GM23338 (cell line): ENCODE measurements around the gene CMIP. TPM values are rescaled to one million over a fixed set of nuclear protein-coding genes. Genes with fewer than 3 reads are reported as not detected.

Experiments
- ATAC-seq: fragments of 200-7000 bp; cut with Tn5 transposase; 3 replicates; pipeline ENCODE4 v1.9.1; 2020
- DNase-seq: peaks from one replicate; pipeline ENCODE4 v3.0.0-alpha.2; 2015; ENCODE audit warnings: low spot score
- H2AFZ ChIP-seq: fragments of 200-600 bp; sonication (generic); 2 replicates; pipeline ENCODE4 v1.8.0; 2016; ENCODE audit warnings: antibody characterized with exemption, mild to moderate bottlenecking, moderate library complexity
- H3F3A ChIP-seq: fragments of 200-600 bp; sonication (generic); replicated peaks from 2 replicates; pipeline ENCODE4 v1.8.0; 2017; ENCODE audit warnings: antibody characterized with exemption, mixed run types, low read depth
- H3K27ac ChIP-seq: fragments of 200-600 bp; sonication (generic); 2 replicates; pipeline ENCODE4 v1.6.1; 2016; ENCODE audit warnings: low read depth
- H3K27me3 ChIP-seq: fragments of 200-600 bp; sonication (generic); 2 replicates; pipeline ENCODE4 v1.8.0; 2016; ENCODE audit warnings: mild to moderate bottlenecking, mixed run types, moderate library complexity; ENCODE audit not compliant: insufficient read depth
- H3K36me3 ChIP-seq: fragments of 200-600 bp; sonication (generic); 2 replicates; pipeline ENCODE4 v1.8.0; 2016; ENCODE audit warnings: mild to moderate bottlenecking; ENCODE audit not compliant: insufficient read depth
- H3K4me1 ChIP-seq: fragments of 200-600 bp; sonication (generic); 2 replicates; pipeline ENCODE4 v1.8.0; 2016; ENCODE audit warnings: mild to moderate bottlenecking, moderate library complexity; ENCODE audit not compliant: insufficient read depth
- H3K4me2 ChIP-seq: fragments of 200-600 bp; sonication (generic); 2 replicates; pipeline ENCODE4 v1.7.1; 2017; ENCODE audit warnings: mixed run types
- H3K4me3 ChIP-seq: fragments of 200-600 bp; sonication (generic); 2 replicates; pipeline ENCODE4 v1.6.1; 2016; ENCODE audit warnings: mixed run types
- H3K79me2 ChIP-seq: fragments of 200-600 bp; sonication (generic); replicated peaks from 2 replicates; pipeline ENCODE4 v1.8.0; 2017; ENCODE audit warnings: mild to moderate bottlenecking; ENCODE audit not compliant: insufficient read depth
- H3K9me2 ChIP-seq: fragments of 200-600 bp; sonication (generic); 2 replicates; pipeline ENCODE4 v1.8.0; 2017; ENCODE audit not compliant: insufficient read depth
- H4K20me1 ChIP-seq: fragments of 200-600 bp; sonication (generic); replicated peaks from 2 replicates; pipeline ENCODE4 v1.8.0; 2017; ENCODE audit warnings: mild to moderate bottlenecking; ENCODE audit not compliant: insufficient read depth
- H3K27ac Mint-ChIP-seq: 2 replicates; pipeline ENCODE4 v1.8.0; 2020; ENCODE audit warnings: inconsistent platforms, mild to moderate bottlenecking, moderate library complexity, mixed read lengths
- H3K27me3 Mint-ChIP-seq: 3 replicates; pipeline ENCODE4 v1.8.0; 2022; ENCODE audit warnings: low read depth, mild to moderate bottlenecking, moderate library complexity, mixed read lengths, inconsistent platforms; ENCODE audit not compliant: insufficient read depth, poor library complexity
- H3K36me3 Mint-ChIP-seq: 3 replicates; pipeline ENCODE4 v1.8.0; 2021; ENCODE audit warnings: low read depth, mild to moderate bottlenecking, inconsistent platforms, moderate library complexity, mixed read lengths
- H3K4me1 Mint-ChIP-seq: 3 replicates; pipeline ENCODE4 v1.8.0; 2020; ENCODE audit warnings: mild to moderate bottlenecking, inconsistent platforms, mixed read lengths
- H3K4me3 Mint-ChIP-seq: 3 replicates; pipeline ENCODE4 v1.8.0; 2021; ENCODE audit warnings: moderate library complexity, mild to moderate bottlenecking, inconsistent platforms, mixed read lengths
- H3K9me3 Mint-ChIP-seq: 3 replicates; pipeline ENCODE4 v1.8.0; 2020; ENCODE audit warnings: moderate library complexity, mild to moderate bottlenecking, inconsistent platforms, mixed read lengths
- CREB1 ChIP-seq: fragments of 250-450 bp; sonication (Bioruptor Pico); IDR thresholded peaks from 2 replicates; pipeline ENCODE4 v1.5.0; 2020; ENCODE audit warnings: low read depth, mild to moderate bottlenecking, moderate library complexity
- ETS1 ChIP-seq: IDR thresholded peaks from 2 replicates; pipeline ENCODE4 v1.6.1; 2016; ENCODE audit warnings: antibody characterized with exemption
- EZH2 ChIP-seq: fragments of 200-600 bp; sonication (generic); IDR thresholded peaks from one replicate; pipeline ENCODE4 v1.8.0; 2017; ENCODE audit warnings: antibody characterized with exemption, mild to moderate bottlenecking, low read depth; ENCODE audit not compliant: unreplicated experiment
- EZH2phosphoT487 ChIP-seq: fragments of 200-600 bp; sonication (generic); IDR thresholded peaks from one replicate; pipeline ENCODE4 v1.8.1; 2018; ENCODE audit warnings: antibody characterized with exemption; ENCODE audit not compliant: unreplicated experiment
- JUNB ChIP-seq: IDR thresholded peaks from one replicate; pipeline ENCODE4 v1.6.1; 2016; ENCODE audit warnings: antibody characterized with exemption; ENCODE audit not compliant: unreplicated experiment
- REST ChIP-seq: IDR thresholded peaks from one replicate; pipeline ENCODE4 v1.6.1; 2018; ENCODE audit warnings: antibody characterized with exemption; ENCODE audit not compliant: unreplicated experiment
- STAT1 ChIP-seq: IDR thresholded peaks from one replicate; pipeline ENCODE4 v1.6.1; 2016; ENCODE audit warnings: antibody characterized with exemption; ENCODE audit not compliant: unreplicated experiment
- ZNF114 ChIP-seq: fragments of 250-450 bp; sonication (Bioruptor Pico); IDR thresholded peaks from 2 replicates; pipeline ENCODE4 v1.5.0; 2020; ENCODE audit warnings: mild to moderate bottlenecking, moderate library complexity
- ZNF331 ChIP-seq: fragments of 250-450 bp; sonication (Bioruptor Pico); IDR thresholded peaks from 2 replicates; pipeline ENCODE4 v1.5.0; 2020; ENCODE audit warnings: low read depth, mild to moderate bottlenecking, moderate library complexity
- polyA plus RNA-seq: library from polyadenylated mRNA; unstranded; fragments of >200 nt; fragmentation: Nextera tagmentation; extraction: Ambion mirVana; gene quantifications from 2 replicates; pipeline ENCODE4 v1.2.1, GENCODE V29; 2016
- total RNA-seq: library from RNA; depleted of rRNA; stranded (reverse); fragments of >200 nt; shearing (Covaris generic); gene quantifications from 2 replicates; pipeline ENCODE4 v1.2.3, GENCODE V29; 2014
- TF ChIP-seq, protein P1 (sequence below): fragments of 250-450 bp; sonication (Bioruptor Pico); IDR thresholded peaks from 2 replicates; pipeline ENCODE4 v1.5.0; 2020; ENCODE audit warnings: mild to moderate bottlenecking, moderate library complexity
- TF ChIP-seq, protein P2 (sequence below), 2 experiments: fragments of 200-600 bp in 1 of 2; sonication (generic) in 1 of 2; conservative IDR thresholded peaks; 2 replicates each; pipeline versions ENCODE4 v1.5.1 to v1.6.1; 2016 to 2017; ENCODE audit warnings: antibody characterized with exemption in 2 of 2, low read depth in 2 of 2, mild to moderate bottlenecking in 2 of 2, moderate library complexity in 1 of 2

The CMIP gene
- total and polyA plus RNA-seq, 2 experiments from 2014 or later: 9.5 to 62.3 TPM

DNA sequence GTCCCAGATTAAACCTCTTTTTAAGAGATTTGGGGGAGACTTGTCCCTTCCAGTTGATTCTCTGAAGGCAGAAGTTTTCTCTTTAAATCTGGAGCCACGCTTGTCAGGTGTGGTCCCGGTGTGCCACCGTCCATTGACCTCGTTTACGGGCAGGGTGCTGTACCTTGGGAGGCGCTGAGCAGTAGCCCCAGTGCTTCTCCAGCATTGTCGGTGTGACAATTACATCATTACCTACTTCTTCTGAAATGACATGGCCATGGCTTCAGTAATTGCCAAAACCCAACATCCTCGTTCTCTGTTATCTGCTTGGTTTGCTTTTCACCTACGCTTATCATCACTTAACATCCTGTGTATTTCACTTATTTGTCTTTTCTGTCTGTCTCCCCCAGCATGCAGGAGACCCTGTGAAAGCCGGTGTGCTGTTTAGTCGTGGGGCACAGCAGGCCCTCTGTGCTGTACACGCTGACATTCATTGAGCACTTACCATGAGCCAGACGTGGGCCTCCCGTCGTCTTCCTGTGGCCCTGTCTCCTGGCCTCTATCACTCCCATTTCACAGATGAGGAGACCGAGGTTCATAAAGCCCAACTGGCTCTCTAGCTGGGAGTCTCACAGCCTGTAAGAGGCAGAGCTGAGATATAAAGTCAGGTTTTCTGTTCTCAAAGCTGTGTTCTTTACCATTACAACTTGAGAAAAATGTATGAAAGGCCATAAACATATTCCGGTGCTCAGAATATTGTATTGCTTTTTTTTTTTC lies 143.9 kb downstream of the CMIP start:
- Mint-ChIP-seq H3K4me3 (no peak overlapping the region), H3K27me3 (peaks cover 15% of the 10 kb centered on the region), H3K9me3 (no peaks in the 10 kb centered on the region), H3K36me3 (peaks cover 7% of the 10 kb centered on the region; the same call in 2 of the 3 replicates), H3K4me1 (peaks cover 20% of the 10 kb centered on the region), H3K27ac (0 out of 2 replicates have a peak overlapping the region, but pooled peaks have one; percentile 25)
- H3K27ac ChIP-seq: no peak overlapping the region
- H4K20me1 ChIP-seq: peaks cover 10% of the 10 kb centered on the region
- TF ChIP-seq STAT1 (no peak), JUNB (no peak), EZH2phosphoT487 (no peak), REST (no peak), ZNF114 (CRISPR knock-in tag) (no peak), EZH2 (no peak), ETS1 (no peak), ZNF331 (CRISPR knock-in tag) (no peak), CREB1 (no peak)
- TF ChIP-seq, protein P1, sequence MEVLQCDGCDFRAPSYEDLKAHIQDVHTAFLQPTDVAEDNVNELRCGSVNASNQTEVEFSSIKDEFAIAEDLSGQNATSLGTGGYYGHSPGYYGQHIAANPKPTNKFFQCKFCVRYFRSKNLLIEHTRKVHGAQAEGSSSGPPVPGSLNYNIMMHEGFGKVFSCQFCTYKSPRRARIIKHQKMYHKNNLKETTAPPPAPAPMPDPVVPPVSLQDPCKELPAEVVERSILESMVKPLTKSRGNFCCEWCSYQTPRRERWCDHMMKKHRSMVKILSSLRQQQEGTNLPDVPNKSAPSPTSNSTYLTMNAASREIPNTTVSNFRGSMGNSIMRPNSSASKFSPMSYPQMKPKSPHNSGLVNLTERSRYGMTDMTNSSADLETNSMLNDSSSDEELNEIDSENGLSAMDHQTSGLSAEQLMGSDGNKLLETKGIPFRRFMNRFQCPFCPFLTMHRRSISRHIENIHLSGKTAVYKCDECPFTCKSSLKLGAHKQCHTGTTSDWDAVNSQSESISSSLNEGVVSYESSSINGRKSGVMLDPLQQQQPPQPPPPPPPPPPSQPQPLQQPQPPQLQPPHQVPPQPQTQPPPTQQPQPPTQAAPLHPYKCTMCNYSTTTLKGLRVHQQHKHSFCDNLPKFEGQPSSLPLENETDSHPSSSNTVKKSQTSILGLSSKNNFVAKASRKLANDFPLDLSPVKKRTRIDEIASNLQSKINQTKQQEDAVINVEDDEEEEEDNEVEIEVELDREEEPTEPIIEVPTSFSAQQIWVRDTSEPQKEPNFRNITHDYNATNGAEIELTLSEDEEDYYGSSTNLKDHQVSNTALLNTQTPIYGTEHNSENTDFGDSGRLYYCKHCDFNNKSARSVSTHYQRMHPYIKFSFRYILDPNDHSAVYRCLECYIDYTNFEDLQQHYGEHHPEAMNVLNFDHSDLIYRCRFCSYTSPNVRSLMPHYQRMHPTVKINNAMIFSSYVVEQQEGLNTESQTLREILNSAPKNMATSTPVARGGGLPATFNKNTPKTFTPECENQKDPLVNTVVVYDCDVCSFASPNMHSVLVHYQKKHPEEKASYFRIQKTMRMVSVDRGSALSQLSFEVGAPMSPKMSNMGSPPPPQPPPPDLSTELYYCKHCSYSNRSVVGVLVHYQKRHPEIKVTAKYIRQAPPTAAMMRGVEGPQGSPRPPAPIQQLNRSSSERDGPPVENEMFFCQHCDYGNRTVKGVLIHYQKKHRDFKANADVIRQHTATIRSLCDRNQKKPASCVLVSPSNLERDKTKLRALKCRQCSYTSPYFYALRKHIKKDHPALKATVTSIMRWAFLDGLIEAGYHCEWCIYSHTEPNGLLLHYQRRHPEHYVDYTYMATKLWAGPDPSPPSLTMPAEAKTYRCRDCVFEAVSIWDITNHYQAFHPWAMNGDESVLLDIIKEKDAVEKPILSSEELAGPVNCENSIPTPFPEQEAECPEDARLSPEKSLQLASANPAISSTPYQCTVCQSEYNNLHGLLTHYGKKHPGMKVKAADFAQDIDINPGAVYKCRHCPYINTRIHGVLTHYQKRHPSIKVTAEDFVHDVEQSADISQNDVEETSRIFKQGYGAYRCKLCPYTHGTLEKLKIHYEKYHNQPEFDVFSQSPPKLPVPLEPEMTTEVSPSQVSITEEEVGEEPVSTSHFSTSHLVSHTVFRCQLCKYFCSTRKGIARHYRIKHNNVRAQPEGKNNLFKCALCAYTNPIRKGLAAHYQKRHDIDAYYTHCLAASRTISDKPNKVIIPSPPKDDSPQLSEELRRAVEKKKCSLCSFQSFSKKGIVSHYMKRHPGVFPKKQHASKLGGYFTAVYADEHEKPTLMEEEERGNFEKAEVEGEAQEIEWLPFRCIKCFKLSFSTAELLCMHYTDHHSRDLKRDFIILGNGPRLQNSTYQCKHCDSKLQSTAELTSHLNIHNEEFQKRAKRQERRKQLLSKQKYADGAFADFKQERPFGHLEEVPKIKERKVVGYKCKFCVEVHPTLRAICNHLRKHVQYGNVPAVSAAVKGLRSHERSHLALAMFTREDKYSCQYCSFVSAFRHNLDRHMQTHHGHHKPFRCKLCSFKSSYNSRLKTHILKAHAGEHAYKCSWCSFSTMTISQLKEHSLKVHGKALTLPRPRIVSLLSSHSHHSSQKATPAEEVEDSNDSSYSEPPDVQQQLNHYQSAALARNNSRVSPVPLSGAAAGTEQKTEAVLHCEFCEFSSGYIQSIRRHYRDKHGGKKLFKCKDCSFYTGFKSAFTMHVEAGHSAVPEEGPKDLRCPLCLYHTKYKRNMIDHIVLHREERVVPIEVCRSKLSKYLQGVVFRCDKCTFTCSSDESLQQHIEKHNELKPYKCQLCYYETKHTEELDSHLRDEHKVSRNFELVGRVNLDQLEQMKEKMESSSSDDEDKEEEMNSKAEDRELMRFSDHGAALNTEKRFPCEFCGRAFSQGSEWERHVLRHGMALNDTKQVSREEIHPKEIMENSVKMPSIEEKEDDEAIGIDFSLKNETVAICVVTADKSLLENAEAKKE: no peak
- TF ChIP-seq, protein P2, sequence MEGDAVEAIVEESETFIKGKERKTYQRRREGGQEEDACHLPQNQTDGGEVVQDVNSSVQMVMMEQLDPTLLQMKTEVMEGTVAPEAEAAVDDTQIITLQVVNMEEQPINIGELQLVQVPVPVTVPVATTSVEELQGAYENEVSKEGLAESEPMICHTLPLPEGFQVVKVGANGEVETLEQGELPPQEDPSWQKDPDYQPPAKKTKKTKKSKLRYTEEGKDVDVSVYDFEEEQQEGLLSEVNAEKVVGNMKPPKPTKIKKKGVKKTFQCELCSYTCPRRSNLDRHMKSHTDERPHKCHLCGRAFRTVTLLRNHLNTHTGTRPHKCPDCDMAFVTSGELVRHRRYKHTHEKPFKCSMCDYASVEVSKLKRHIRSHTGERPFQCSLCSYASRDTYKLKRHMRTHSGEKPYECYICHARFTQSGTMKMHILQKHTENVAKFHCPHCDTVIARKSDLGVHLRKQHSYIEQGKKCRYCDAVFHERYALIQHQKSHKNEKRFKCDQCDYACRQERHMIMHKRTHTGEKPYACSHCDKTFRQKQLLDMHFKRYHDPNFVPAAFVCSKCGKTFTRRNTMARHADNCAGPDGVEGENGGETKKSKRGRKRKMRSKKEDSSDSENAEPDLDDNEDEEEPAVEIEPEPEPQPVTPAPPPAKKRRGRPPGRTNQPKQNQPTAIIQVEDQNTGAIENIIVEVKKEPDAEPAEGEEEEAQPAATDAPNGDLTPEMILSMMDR (conservative IDR thresholded peaks at IDR 0.05; ENCODE audit: low read depth in 2 of 2): no peak
- 0 out of 2 replicates have a peak, but pooled peaks cover 2% of the 10 kb centered on the region for H3F3A ChIP-seq
- H3K36me3 ChIP-seq: no peaks in the 10 kb centered on the region
- H3K4me2 ChIP-seq: no peak overlapping the region
- H3K9me2 ChIP-seq: no peaks in the 10 kb centered on the region
- no peaks in the 10 kb centered on the region for H3K4me1 ChIP-seq
- no peak for ATAC-seq
- DNase-seq: no peak
- no peaks in the 10 kb centered on the region for H3K27me3 ChIP-seq
- H2AFZ ChIP-seq: no peak overlapping the region
- peaks cover 59% of the 10 kb centered on the region for H3K79me2 ChIP-seq
- H3K4me3 ChIP-seq: no peak overlapping the region
